H1 (cell line): Measurements from ENCODE around the gene REPS2. TPM values are rescaled to one million over a fixed set of nuclear protein-coding genes. Genes with fewer than 3 reads are reported as not detected.

Source experiments
- CTCF ChIA-PET: fragments of 300-600 bp; sonication (Branson Sonifier 250); formaldehyde crosslinking; loops from one replicate; lab custom pipeline; 2021; ENCODE audit not compliant: partially characterized antibody; lab: Charles Lee
- POLR2A ChIA-PET: fragments of 300-600 bp; sonication (Branson Sonifier 250); formaldehyde crosslinking; loops from one replicate; lab custom pipeline; 2021; ENCODE audit warnings: inconsistent platforms; ENCODE audit not compliant: partially characterized antibody; lab: Charles Lee
- DNase-seq, 2 experiments: peaks; one replicate each; pipeline versions ENCODE4 v3.0.0 to v3.0.0-alpha.2; 2010 to 2022; ENCODE audit warnings: low spot score in 2 of 2, low read depth in 1 of 2, mixed read lengths in 1 of 2
- FAIRE-seq: peaks from 2 replicates; lab custom pipeline; 2011; peaks lifted over from hg19 to GRCh38; lab: Jason Lieb, UNC
- H2AFZ ChIP-seq: 2 replicates; pipeline ENCODE4 v1.8.1; 2012; ENCODE audit warnings: low read length, inconsistent platforms
- H2AK5ac ChIP-seq: 2 replicates; pipeline ENCODE4 v1.6.1; 2013; ENCODE audit warnings: low read depth, low read length
- H2BK120ac ChIP-seq: replicated peaks from 2 replicates; pipeline ENCODE3; 2013; ENCODE audit warnings: low read depth, low read length, inconsistent platforms
- H2BK12ac ChIP-seq: 2 replicates; pipeline ENCODE4 v1.6.1; 2013; ENCODE audit warnings: low read depth, low read length
- H2BK15ac ChIP-seq: 2 replicates; pipeline ENCODE4 v1.6.1; 2013; ENCODE audit warnings: low read length
- H2BK20ac ChIP-seq: 2 replicates; pipeline ENCODE4 v1.6.1; 2013; ENCODE audit warnings: low read length
- H2BK5ac ChIP-seq: 2 replicates; pipeline ENCODE4 v1.6.1; 2013; ENCODE audit warnings: low read depth, low read length
- H3K14ac ChIP-seq: 2 replicates; pipeline ENCODE4 v1.6.1; 2013; ENCODE audit warnings: inconsistent platforms; ENCODE audit not compliant: insufficient read length
- H3K18ac ChIP-seq: 2 replicates; pipeline ENCODE4 v1.6.1; 2013; ENCODE audit warnings: low read length; ENCODE audit errors: extremely low read depth
- H3K23ac ChIP-seq: 2 replicates; pipeline ENCODE4 v1.6.1; 2013; ENCODE audit warnings: inconsistent platforms; ENCODE audit not compliant: insufficient read length
- H3K23me2 ChIP-seq: 2 replicates; pipeline ENCODE4 v1.6.1; 2013; ENCODE audit warnings: low read depth, low read length
- H3K27ac ChIP-seq: 2 replicates; pipeline ENCODE4 v1.6.1; 2011; ENCODE audit warnings: low read depth, low read length, inconsistent platforms
- H3K27me3 ChIP-seq, 4 experiments: replicated peaks in 1 of 4; 1 replicate in 1 of 4; 2 replicates in 3 of 4; pipeline versions ENCODE4 v1.6.1 to v1.8.1; 2011 to 2013; ENCODE audit warnings: low read length in 3 of 4, mild to moderate bottlenecking in 3 of 4, inconsistent platforms in 2 of 4, mixed read lengths in 2 of 4, moderate library complexity in 1 of 4; ENCODE audit not compliant: control insufficient read depth in 3 of 4, insufficient read depth in 3 of 4; ENCODE audit errors: extremely low read depth in 1 of 4
- H3K36me3 ChIP-seq, 4 experiments: 2 replicates each; pipeline versions ENCODE4 v1.6.1 to v1.8.1; 2011 to 2013; ENCODE audit warnings: mild to moderate bottlenecking in 4 of 4, low read length in 3 of 4, moderate library complexity in 2 of 4, control low read depth in 1 of 4, inconsistent platforms in 1 of 4; ENCODE audit not compliant: insufficient read depth in 4 of 4, control insufficient read depth in 2 of 4
- H3K4ac ChIP-seq: replicated peaks from 2 replicates; pipeline ENCODE3; 2013; ENCODE audit warnings: low read length, low read depth, mixed read lengths, inconsistent platforms; ENCODE audit not compliant: insufficient read length
- H3K4me1 ChIP-seq, 4 experiments: replicated peaks in 1 of 4; 1 replicate in 1 of 4; 2 replicates in 3 of 4; pipeline versions ENCODE4 v1.6.1 to v1.8.1; 2011 to 2013; ENCODE audit warnings: low read length in 3 of 4, inconsistent platforms in 2 of 4, mixed read lengths in 1 of 4; ENCODE audit not compliant: insufficient read depth in 4 of 4, control insufficient read depth in 3 of 4
- H3K4me2 ChIP-seq, 2 experiments: 2 replicates each; pipeline versions ENCODE4 v1.6.1 to v1.8.1; 2011 to 2013; ENCODE audit warnings: low read depth in 2 of 2, low read length in 2 of 2, control low read depth in 1 of 2, inconsistent platforms in 1 of 2, mild to moderate bottlenecking in 1 of 2; ENCODE audit not compliant: insufficient read depth in 1 of 2
- H3K4me3 ChIP-seq, 4 experiments: fragments of 200-600, 300-600 bp in 1 of 4; sonication (generic), shearing (Covaris generic), sonication (Bioruptor Twin) in 1 of 4; 2 replicates each; pipeline versions ENCODE4 v1.5.1 to v1.8.1; 2011 to 2016; ENCODE audit warnings: low read length in 4 of 4, low read depth in 3 of 4, control low read depth in 2 of 4, inconsistent platforms in 2 of 4, mild to moderate bottlenecking in 2 of 4, mixed read lengths in 1 of 4, moderate library complexity in 1 of 4; ENCODE audit not compliant: insufficient read depth in 2 of 4; ENCODE audit errors: extremely low read depth in 1 of 4
- H3K56ac ChIP-seq: replicated peaks from 2 replicates; pipeline ENCODE3; 2013; ENCODE audit warnings: low read depth, mild to moderate bottlenecking, mixed read lengths, low read length, inconsistent platforms; ENCODE audit not compliant: insufficient read length
- H3K79me1 ChIP-seq: 2 replicates; pipeline ENCODE4 v1.6.1; 2013; ENCODE audit warnings: low read depth, low read length, control low read depth
- H3K79me2 ChIP-seq, 2 experiments: 2 replicates each; pipeline versions ENCODE4 v1.6.1 to v1.8.1; 2012 to 2013; ENCODE audit warnings: low read length in 2 of 2, mild to moderate bottlenecking in 2 of 2, inconsistent platforms in 1 of 2; ENCODE audit not compliant: insufficient read depth in 2 of 2, control insufficient read depth in 1 of 2
- H3K9ac ChIP-seq, 4 experiments: replicated peaks in 1 of 4; 1 replicate in 1 of 4; 2 replicates in 3 of 4; pipeline versions ENCODE4 v1.6.1 to v1.8.1; 2011 to 2013; ENCODE audit warnings: low read depth in 3 of 4, low read length in 3 of 4, control low read depth in 2 of 4, mild to moderate bottlenecking in 2 of 4, moderate library complexity in 2 of 4, inconsistent platforms in 1 of 4; ENCODE audit errors: extremely low read depth in 1 of 4
- H3K9me3 ChIP-seq, 2 experiments: 2 replicates each; pipeline versions ENCODE4 v1.6.1 to v1.8.1; 2012 to 2013; ENCODE audit warnings: mild to moderate bottlenecking in 2 of 2, moderate library complexity in 2 of 2, control low read depth in 1 of 2, inconsistent platforms in 1 of 2, low read depth in 1 of 2, low read length in 1 of 2, mixed read lengths in 1 of 2; ENCODE audit not compliant: insufficient read depth in 2 of 2
- H4K20me1 ChIP-seq, 2 experiments: replicated peaks in 1 of 2; 2 replicates each; pipeline versions ENCODE3 to v1.8.1; 2011 to 2013; ENCODE audit warnings: inconsistent platforms in 2 of 2, low read length in 2 of 2, mild to moderate bottlenecking in 1 of 2; ENCODE audit not compliant: insufficient read depth in 2 of 2, control insufficient read depth in 1 of 2
- H4K5ac ChIP-seq: 2 replicates; pipeline ENCODE4 v1.6.1; 2013; ENCODE audit warnings: low read length, low read depth, mixed read lengths, inconsistent platforms; ENCODE audit not compliant: insufficient read length
- H4K8ac ChIP-seq: 2 replicates; pipeline ENCODE4 v1.8.0; 2013; ENCODE audit warnings: mild to moderate bottlenecking, moderate library complexity, low read length, inconsistent platforms; ENCODE audit not compliant: insufficient read depth; ENCODE audit errors: extremely low read depth
- H4K91ac ChIP-seq: replicated peaks from 2 replicates; pipeline ENCODE3; 2013; ENCODE audit warnings: low read length, mixed read lengths, inconsistent platforms; ENCODE audit not compliant: insufficient read length
- CBX5 ChIP-seq: fragments of 300-800, 300-1000 bp; sonication (generic); IDR thresholded peaks from 2 replicates; pipeline ENCODE4 v1.7.1; 2016; ENCODE audit warnings: antibody characterized with exemption, low read length, low read depth
- CBX8 ChIP-seq: fragments of 300-800, 300-1000 bp; sonication (generic); IDR thresholded peaks from 2 replicates; pipeline ENCODE4 v1.7.1; 2016; ENCODE audit warnings: low read depth, low read length, borderline replicate concordance
- CHD1 ChIP-seq: IDR thresholded peaks from 2 replicates; pipeline ENCODE4 v1.6.1; 2012; ENCODE audit warnings: low read depth, low read length, improper control_type of control experiment
- E2F6 ChIP-seq: IDR thresholded peaks from 2 replicates; pipeline ENCODE4 v1.6.1; 2012; ENCODE audit warnings: inconsistent platforms
- HDAC6 ChIP-seq: IDR thresholded peaks from one replicate; pipeline ENCODE4 v1.7.1; 2012; ENCODE audit warnings: low read depth, mild to moderate bottlenecking, inconsistent platforms, low read length, moderate library complexity
- MAFK ChIP-seq: IDR thresholded peaks from 2 replicates; pipeline ENCODE4 v1.6.1; 2012; ENCODE audit warnings: low read depth, mild to moderate bottlenecking, improper control_type of control experiment, low read length
- PHF8 ChIP-seq: fragments of 200-600 bp; sonication (generic); conservative IDR thresholded peaks from 2 replicates; pipeline ENCODE4 v1.7.1; 2012; ENCODE audit warnings: low read depth, mild to moderate bottlenecking, inconsistent platforms, low read length, moderate library complexity
- POLR2A ChIP-seq, 2 experiments: IDR thresholded peaks; 1 replicate in 1 of 2; 2 replicates in 1 of 2; pipeline ENCODE4 v1.6.1; 2011; ENCODE audit warnings: low read depth in 2 of 2, low read length in 2 of 2, mild to moderate bottlenecking in 2 of 2; ENCODE audit errors: control extremely low read depth in 1 of 2
- POU5F1 ChIP-seq: IDR thresholded peaks from 2 replicates; pipeline ENCODE4 v1.6.1; 2011; ENCODE audit warnings: low read depth, mild to moderate bottlenecking, low read length, moderate library complexity
- RAD21 ChIP-seq, 2 experiments: IDR thresholded peaks in 1 of 2; conservative IDR thresholded peaks in 1 of 2; 2 replicates each; pipeline ENCODE4 v1.6.1; 2011; ENCODE audit warnings: low read depth in 2 of 2, low read length in 2 of 2, improper control_type of control experiment in 1 of 2, inconsistent platforms in 1 of 2, mild to moderate bottlenecking in 1 of 2, moderate library complexity in 1 of 2
- RXRA ChIP-seq: IDR thresholded peaks from 2 replicates; pipeline ENCODE4 v1.6.1; 2011; ENCODE audit warnings: low read depth, mild to moderate bottlenecking, low read length, moderate library complexity; ENCODE audit not compliant: insufficient read depth
- SAP30 ChIP-seq: fragments of 300-600 bp; sonication (generic); IDR thresholded peaks from 2 replicates; pipeline ENCODE4 v1.7.1; 2012; ENCODE audit warnings: low read length, moderate library complexity, mild to moderate bottlenecking, inconsistent platforms; ENCODE audit not compliant: insufficient read depth, insufficient replicate concordance
- SIRT6 ChIP-seq: IDR thresholded peaks from one replicate; pipeline ENCODE4 v1.7.1; 2012; ENCODE audit warnings: low read length, inconsistent platforms
- WGBS, 2 experiments: shearing (Covaris generic) in 1 of 2; methylation state at CpG; one replicate each; pipeline versions ENCODE4 v1.1.6 to v1.1.7; 2013 to 2015; ENCODE audit warnings: low lambda C conversion rate in 2 of 2, mixed read lengths in 2 of 2, inconsistent platforms in 1 of 2, low coverage in 1 of 2, missing lambda C conversion rate in 1 of 2; ENCODE audit not compliant: insufficient replicate concordance in 2 of 2, insufficient coverage in 1 of 2, insufficient read length in 1 of 2; ENCODE audit errors: extremely low coverage in 1 of 2, missing lambda C conversion rate in 1 of 2; 5-methylcytosine and 5-hydroxymethylcytosine counted together
- polyA plus RNA-seq, 7 experiments: library from polyadenylated mRNA; depleted of rRNA in 3 of 7; stranded (reverse) in 5 of 7; unstranded in 2 of 7; fragments of >200 nt in 5 of 7; fragments of 200-250 nt in 2 of 7; gene quantifications; 1 replicate in 5 of 7; 2 replicates in 1 of 7; 4 replicates in 1 of 7; pipeline versions ENCODE4 v1.2.1 to v1.2.3, GENCODE V29; 2011 to 2013; ENCODE audit warnings: missing spikeins in 2 of 7, mixed read lengths in 2 of 7
- total RNA-seq: library from RNA; stranded (reverse); fragmentation: NEBNext Ultra II Directional; extraction: Animal tissue kit (Norgen Biotek cat#: 25700); gene quantifications from 2 replicates; pipeline ENCODE4 v1.2.1, GENCODE V29; 2021

The REPS2 gene
- total and polyA plus RNA-seq, 2 of the 8 experiments (the other 6 are each of a cell fraction or from before 2014, with no cell fraction given), result 0.79 to 4.3 TPM

- H2BK20ac ChIP-seq, result no peak overlapping the region
- no peaks in the 10 kb centered on the region for H3K79me1 ChIP-seq
- H2BK120ac ChIP-seq, result no peak overlapping the region
- no peaks in the 10 kb centered on the region for H3K4me1 ChIP-seq
- H2BK12ac ChIP-seq, result no peak overlapping the region
- H3K23ac ChIP-seq, result no peak overlapping the region
- FAIRE-seq (peak; percentile 58), DNase-seq (no peak)
- ChIA-PET POLR2A (no interaction called here), CTCF (interaction anchor here (0.8 kb wide), 1 partner anchor 92 kb away, joined by 3 read pairs; no protein-coding TSS in a partner anchor)
- H3K4me3 ChIP-seq, result no peak overlapping the region
- no peak overlapping the region for H3K18ac ChIP-seq
- H3K4me2 ChIP-seq, result no peak overlapping the region
- H3K4ac ChIP-seq, result no peak overlapping the region
- no peak overlapping the region for H2AFZ ChIP-seq
- no peak overlapping the region for H4K91ac ChIP-seq
- H2BK15ac ChIP-seq, result no peak overlapping the region
- no peak overlapping the region for H3K14ac ChIP-seq
- H3K27ac ChIP-seq, result no peak overlapping the region
- no peaks in the 10 kb centered on the region; a peak in 1 of 8 replicates for H3K36me3 ChIP-seq
- no peaks in the 10 kb centered on the region for H3K79me2 ChIP-seq
- no peak overlapping the region for H3K56ac ChIP-seq
- H4K5ac ChIP-seq, result no peak overlapping the region
- 100% methylated on average over 1 of the region's 1 CpG; no CpG with 5 or more reads in 1 of the 2 experiments for WGBS, 2 experiments
- no peak overlapping the region for H4K8ac ChIP-seq
- H3K27me3 ChIP-seq, result no peaks in the 10 kb centered on the region
- H3K23me2 ChIP-seq, result no peaks in the 10 kb centered on the region
- no peak overlapping the region for H2AK5ac ChIP-seq
- no peaks in the 10 kb centered on the region for H4K20me1 ChIP-seq
- peaks cover 11% of the 10 kb centered on the region in 2 experiments; a peak in 3 of 4 replicates for H3K9me3 ChIP-seq
- no peak overlapping the region for H3K9ac ChIP-seq
- no peak overlapping the region for H2BK5ac ChIP-seq
- TF ChIP-seq POU5F1 (no peak), PHF8 (no peak), E2F6 (no peak), SIRT6 (no peak), SAP30 (no peak), MAFK (no peak), HDAC6 (no peak), CHD1 (no peak), CBX8 (no peak), RAD21 (IDR thresholded peaks at IDR 0.05 in 1 of 2, conservative IDR thresholded peaks at IDR 0.05 in 1 of 2; ENCODE audit: low read depth in 2 of 2, low read length in 2 of 2) (no peak), POLR2A (IDR thresholded peaks at IDR 0.05; ENCODE audit: control extremely low read depth in 1 of 2, low read depth in 2 of 2, low read length in 2 of 2) (no peak), CBX5 (no peak), RXRA (no peak)
These were observed 215.5 kb downstream of the REPS2 start for GRCh38 chrX:17161991-17162390.
